PC-3 (cell line): ENCODE results near the gene OPN1SW.

Experiments
- CTCF ChIP-seq: fragments of 300-600 bp; sonication (generic); conservative IDR thresholded peaks from 2 replicates; pipeline ENCODE4 v1.5.1; 2017; ENCODE audit warnings: antibody characterized with exemption, low read depth, mild to moderate bottlenecking, low read length
- EZH2phosphoT487 ChIP-seq: fragments of 300-600 bp; sonication (generic); IDR thresholded peaks from 2 replicates; pipeline ENCODE4 v1.6.1; 2018; ENCODE audit warnings: mild to moderate bottlenecking, antibody characterized with exemption, low read length, borderline replicate concordance

DNA sequence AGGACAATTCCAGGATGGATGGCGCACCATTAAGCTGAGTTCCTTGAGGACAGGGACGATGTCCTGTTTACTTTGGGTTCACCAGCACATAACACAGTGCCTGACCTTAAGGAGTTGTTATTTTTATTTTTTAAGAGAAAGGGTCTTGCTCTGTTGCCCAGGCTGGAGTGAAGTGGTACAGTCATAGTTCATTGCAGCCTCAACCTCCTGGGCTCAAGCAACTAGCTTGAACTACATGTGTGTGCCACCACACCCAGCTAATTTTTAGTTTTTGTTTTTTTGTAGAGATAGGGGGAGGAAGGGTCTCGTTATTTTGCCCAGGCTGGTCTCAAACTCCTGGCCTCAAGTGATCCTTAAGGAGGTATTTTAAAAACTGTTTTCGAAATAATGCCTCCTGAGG, 38.2 kb downstream of the OPN1SW start:
- TF ChIP-seq CTCF (no peak), EZH2phosphoT487 (no peak)
